ENCODE measurements around the gene IL15. TPM values are rescaled to one million over a fixed set of nuclear protein-coding genes. Genes with fewer than 3 reads are reported as not detected.

IL15 gene
- total and polyA plus RNA-seq, 2 experiments from 2014 or later: 2.3 to 3.7 TPM

GRCh38 chr4:141636771-141637460 lies 533 bp downstream of the IL15 start:
- peaks cover 35% of the 10 kb centered on the region for H3K27me3 ChIP-seq (ENCODE audit: insufficient read depth)
- Mint-ChIP-seq H3K27me3 (ENCODE audit: insufficient read depth, low read depth, poor library complexity) (peaks cover 15% of the 10 kb centered on the region), H3K4me1 (peaks cover 13% of the 10 kb centered on the region; the same call in 2 of the 3 replicates), H3K36me3 (ENCODE audit: low read depth) (no peaks in the 10 kb centered on the region), H3K4me3 (peak overlapping the region; percentile 84), H3K9me3 (no peaks in the 10 kb centered on the region; the same call in 2 of the 3 replicates), H3K27ac (no peak overlapping the region)
- peak overlapping the region; percentile 97 for H2AFZ ChIP-seq
- H3K4me3 ChIP-seq: peak overlapping the region; percentile 84
- no peak overlapping the region for H3K27ac ChIP-seq (ENCODE audit: low read depth)
- DNase-seq (ENCODE audit: low spot score) (peak; percentile 65), ATAC-seq (peak; percentile 80)
- no peaks in the 10 kb centered on the region for H3K79me2 ChIP-seq (replicated peaks; ENCODE audit: insufficient read depth)
- no peaks in the 10 kb centered on the region for H3F3A ChIP-seq (replicated peaks; ENCODE audit: low read depth)
- no peaks in the 10 kb centered on the region for H3K36me3 ChIP-seq (ENCODE audit: insufficient read depth)
- peaks cover 8% of the 10 kb centered on the region; the same call in 1 of the 2 replicates for H3K4me1 ChIP-seq (ENCODE audit: insufficient read depth)
- TF ChIP-seq STAT1 (IDR thresholded peaks at IDR 0.05; ENCODE audit: unreplicated experiment): no peak
- no peak for TF ChIP-seq EZH2 (IDR thresholded peaks at IDR 0.05; ENCODE audit: low read depth, unreplicated experiment)
- TF ChIP-seq ZNF331 (CRISPR knock-in tag; IDR thresholded peaks at IDR 0.05; ENCODE audit: low read depth): no peak
- TF ChIP-seq NANOG (IDR thresholded peaks at IDR 0.05; ENCODE audit: borderline replicate concordance): no peak
- no peak for TF ChIP-seq POLR2AphosphoS5 (IDR thresholded peaks at IDR 0.05; ENCODE audit: low read depth)
- TF ChIP-seq CREB1 (CRISPR knock-in tag; IDR thresholded peaks at IDR 0.05; ENCODE audit: low read depth): no peak
- no peaks in the 10 kb centered on the region for H4K20me1 ChIP-seq (replicated peaks; ENCODE audit: insufficient read depth)
- no peaks in the 10 kb centered on the region for H3K9me2 ChIP-seq (ENCODE audit: insufficient read depth)
- H3K4me2 ChIP-seq: peak overlapping the region; percentile 91

DNA sequence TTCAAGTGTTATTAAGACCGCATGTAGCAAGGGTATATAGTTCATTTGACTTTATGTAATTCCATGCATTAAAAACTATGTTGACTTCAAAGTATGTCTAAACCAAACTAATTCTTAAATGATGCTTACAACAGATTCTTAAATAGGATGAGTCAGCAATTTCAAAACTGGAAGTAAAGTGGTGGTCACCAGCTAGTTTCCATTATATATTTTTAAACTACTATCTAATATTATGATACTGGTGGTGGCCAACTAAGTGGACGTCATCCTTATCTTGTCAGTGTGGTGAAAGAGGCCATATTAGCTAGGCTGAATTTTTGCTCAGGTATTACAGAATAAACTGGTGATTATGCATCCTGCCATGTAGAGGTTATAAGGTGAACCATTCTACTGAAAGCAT lies 1.2 kb downstream of the IL15 start:
- Mint-ChIP-seq H3K4me3 (peak overlapping the region; percentile 84), H3K27ac (no peak overlapping the region), H3K27me3 (ENCODE audit: insufficient read depth, low read depth, poor library complexity) (peaks cover 15% of the 10 kb centered on the region), H3K36me3 (ENCODE audit: low read depth) (no peaks in the 10 kb centered on the region), H3K9me3 (no peaks in the 10 kb centered on the region; the same call in 2 of the 3 replicates), H3K4me1 (peaks cover 13% of the 10 kb centered on the region; the same call in 2 of the 3 replicates)
- DNase-seq (ENCODE audit: low spot score): no peak
- peak overlapping the region; percentile 91 for H3K4me2 ChIP-seq
- H2AFZ ChIP-seq: no peak overlapping the region
- no peaks in the 10 kb centered on the region for H4K20me1 ChIP-seq (replicated peaks; ENCODE audit: insufficient read depth)
- H3F3A ChIP-seq (replicated peaks; ENCODE audit: low read depth): no peaks in the 10 kb centered on the region
- H3K36me3 ChIP-seq (ENCODE audit: insufficient read depth): no peaks in the 10 kb centered on the region
- peaks cover 35% of the 10 kb centered on the region for H3K27me3 ChIP-seq (ENCODE audit: insufficient read depth)
- TF ChIP-seq CREB1 (CRISPR knock-in tag; IDR thresholded peaks at IDR 0.05; ENCODE audit: low read depth): no peak
- TF ChIP-seq ETS1 (IDR thresholded peaks at IDR 0.05): no peak
- ATAC-seq: no peak
- no peaks in the 10 kb centered on the region for H3K79me2 ChIP-seq (replicated peaks; ENCODE audit: insufficient read depth)
- H3K27ac ChIP-seq (ENCODE audit: low read depth): no peak overlapping the region
- H3K4me1 ChIP-seq (ENCODE audit: insufficient read depth): peaks cover 8% of the 10 kb centered on the region; the same call in 1 of the 2 replicates
- no peaks in the 10 kb centered on the region for H3K9me2 ChIP-seq (ENCODE audit: insufficient read depth)
- H3K4me3 ChIP-seq: peak overlapping the region; percentile 84

DNA sequence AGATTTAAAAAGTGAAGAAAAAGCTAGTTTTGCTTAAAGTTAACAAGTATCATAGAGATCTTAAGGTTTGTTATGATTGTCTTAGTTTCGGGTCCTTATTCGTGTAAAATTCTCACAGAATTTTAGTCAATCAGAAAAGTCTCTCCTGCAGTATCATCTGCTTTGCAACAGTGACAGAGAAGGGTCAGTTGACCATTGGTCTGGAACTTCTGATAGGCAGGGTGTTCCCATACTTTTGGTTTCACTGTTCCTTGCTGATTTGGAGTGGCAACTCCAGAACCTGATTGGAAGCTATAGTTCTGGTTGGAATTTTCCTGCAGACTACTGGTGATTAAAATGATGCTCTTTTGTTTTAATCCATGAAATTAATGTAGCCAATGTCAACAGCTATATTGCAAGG lies 1.8 kb downstream of the IL15 start:
- ATAC-seq (no peak), DNase-seq (ENCODE audit: low spot score) (no peak)
- Histone ChIP-seq H3K36me3 (ENCODE audit: insufficient read depth) (no peaks in the 10 kb centered on the region), H2AFZ (no peak overlapping the region), H3K9me2 (ENCODE audit: insufficient read depth) (no peaks in the 10 kb centered on the region), H3K27ac (ENCODE audit: low read depth) (no peak overlapping the region), H3K27me3 (ENCODE audit: insufficient read depth) (peaks cover 35% of the 10 kb centered on the region), H3K4me3 (no peak overlapping the region; the same call in 1 of the 2 replicates), H3K79me2 (replicated peaks; ENCODE audit: insufficient read depth) (no peaks in the 10 kb centered on the region), H3F3A (replicated peaks; ENCODE audit: low read depth) (no peaks in the 10 kb centered on the region), H4K20me1 (replicated peaks; ENCODE audit: insufficient read depth) (no peaks in the 10 kb centered on the region), H3K4me2 (no peak overlapping the region), H3K4me1 (ENCODE audit: insufficient read depth) (peaks cover 8% of the 10 kb centered on the region; the same call in 1 of the 2 replicates)
- no peak overlapping the region for H3K27ac Mint-ChIP-seq
- H3K27me3 Mint-ChIP-seq (ENCODE audit: insufficient read depth, low read depth, poor library complexity): peaks cover 15% of the 10 kb centered on the region
- no peaks in the 10 kb centered on the region for H3K36me3 Mint-ChIP-seq (ENCODE audit: low read depth)
- peaks cover 13% of the 10 kb centered on the region; the same call in 2 of the 3 replicates for H3K4me1 Mint-ChIP-seq
- H3K9me3 Mint-ChIP-seq: no peaks in the 10 kb centered on the region; the same call in 2 of the 3 replicates
- H3K4me3 Mint-ChIP-seq: no peak overlapping the region
- TF ChIP-seq CTCF (conservative IDR thresholded peaks at IDR 0.05; ENCODE audit: low read depth in 2 of 2): no peak
- TF ChIP-seq JUNB (IDR thresholded peaks at IDR 0.05; ENCODE audit: unreplicated experiment): no peak
